HCT116 (cell line): ENCODE results near the gene MIGA1.
"Not testable (repeated sequence)": the region's sequence is repeated elsewhere in the genome, so short reads cannot be mapped to it uniquely, and the experiment has no call there.

Experiments
- EZH2 ChIP-seq: fragments of 200-600 bp; sonication (generic); IDR thresholded peaks from 2 replicates; pipeline ENCODE4 v1.6.1; 2017; ENCODE audit warnings: antibody characterized with exemption, mixed run types
- POLR2A ChIP-seq: IDR thresholded peaks from 2 replicates; pipeline ENCODE4 v1.7.0; 2011; ENCODE audit warnings: borderline replicate concordance; ENCODE audit not compliant: insufficient read depth, insufficient read length; ENCODE audit errors: extremely low read depth
- SP1 ChIP-seq: IDR thresholded peaks from 2 replicates; pipeline ENCODE4 v1.6.1; 2012; ENCODE audit warnings: low read depth
- ZNF274 ChIP-seq: fragments of 200-500 bp; sonication (Bioruptor generic); IDR thresholded peaks from 2 replicates; pipeline ENCODE4 v1.6.1; 2014; ENCODE audit warnings: mild to moderate bottlenecking, low read depth, low read length, inconsistent platforms
- TF ChIP-seq, protein P1 (sequence below), 3 experiments: fragments of 200-600 bp in 1 of 3; sonication (generic) in 1 of 3; IDR thresholded peaks in 2 of 3; conservative IDR thresholded peaks in 1 of 3; 2 replicates each; pipeline ENCODE4 v1.5.1; 2012 to 2017; ENCODE audit warnings: low read depth in 2 of 3, low read length in 2 of 3, antibody characterized with exemption in 1 of 3, borderline replicate concordance in 1 of 3, control low read depth in 1 of 3, mild to moderate bottlenecking in 1 of 3, mixed read lengths in 1 of 3, mixed run types in 1 of 3, moderate library complexity in 1 of 3; ENCODE audit not compliant: insufficient read depth in 1 of 3
- TF ChIP-seq, protein P2 (sequence below): IDR thresholded peaks from 2 replicates; pipeline ENCODE4 v1.6.1; 2012; ENCODE audit warnings: low read depth

DNA sequence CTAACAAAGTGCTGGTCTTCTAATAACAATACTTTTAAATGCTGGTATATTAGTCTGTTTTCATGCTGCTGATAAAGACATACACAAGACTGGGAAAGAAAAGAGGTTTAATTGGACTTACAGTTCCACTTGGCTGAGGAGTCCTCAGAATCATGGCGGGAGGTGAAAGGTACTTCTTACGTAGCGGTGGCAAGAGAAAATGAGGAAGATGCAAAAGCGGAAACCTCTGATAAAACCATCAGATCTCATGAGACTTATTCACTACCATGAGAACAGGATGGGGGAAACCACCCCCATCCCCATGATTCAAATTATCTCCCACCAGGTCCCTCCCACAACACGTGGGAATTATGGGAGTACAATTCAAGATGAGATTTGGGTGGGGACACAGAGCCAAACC lies 139.5 kb downstream of the MIGA1 start:
- TF ChIP-seq, protein P1, sequence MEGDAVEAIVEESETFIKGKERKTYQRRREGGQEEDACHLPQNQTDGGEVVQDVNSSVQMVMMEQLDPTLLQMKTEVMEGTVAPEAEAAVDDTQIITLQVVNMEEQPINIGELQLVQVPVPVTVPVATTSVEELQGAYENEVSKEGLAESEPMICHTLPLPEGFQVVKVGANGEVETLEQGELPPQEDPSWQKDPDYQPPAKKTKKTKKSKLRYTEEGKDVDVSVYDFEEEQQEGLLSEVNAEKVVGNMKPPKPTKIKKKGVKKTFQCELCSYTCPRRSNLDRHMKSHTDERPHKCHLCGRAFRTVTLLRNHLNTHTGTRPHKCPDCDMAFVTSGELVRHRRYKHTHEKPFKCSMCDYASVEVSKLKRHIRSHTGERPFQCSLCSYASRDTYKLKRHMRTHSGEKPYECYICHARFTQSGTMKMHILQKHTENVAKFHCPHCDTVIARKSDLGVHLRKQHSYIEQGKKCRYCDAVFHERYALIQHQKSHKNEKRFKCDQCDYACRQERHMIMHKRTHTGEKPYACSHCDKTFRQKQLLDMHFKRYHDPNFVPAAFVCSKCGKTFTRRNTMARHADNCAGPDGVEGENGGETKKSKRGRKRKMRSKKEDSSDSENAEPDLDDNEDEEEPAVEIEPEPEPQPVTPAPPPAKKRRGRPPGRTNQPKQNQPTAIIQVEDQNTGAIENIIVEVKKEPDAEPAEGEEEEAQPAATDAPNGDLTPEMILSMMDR (IDR thresholded peaks at IDR 0.05 in 2 of 3, conservative IDR thresholded peaks at IDR 0.05 in 1 of 3; ENCODE audit: borderline replicate concordance in 1 of 3, insufficient read depth in 1 of 3, low read depth in 2 of 3, low read length in 2 of 3) = not testable (repeated sequence)
- not testable (repeated sequence) for TF ChIP-seq SP1, ZNF274, EZH2, POLR2A
- TF ChIP-seq, protein P2, sequence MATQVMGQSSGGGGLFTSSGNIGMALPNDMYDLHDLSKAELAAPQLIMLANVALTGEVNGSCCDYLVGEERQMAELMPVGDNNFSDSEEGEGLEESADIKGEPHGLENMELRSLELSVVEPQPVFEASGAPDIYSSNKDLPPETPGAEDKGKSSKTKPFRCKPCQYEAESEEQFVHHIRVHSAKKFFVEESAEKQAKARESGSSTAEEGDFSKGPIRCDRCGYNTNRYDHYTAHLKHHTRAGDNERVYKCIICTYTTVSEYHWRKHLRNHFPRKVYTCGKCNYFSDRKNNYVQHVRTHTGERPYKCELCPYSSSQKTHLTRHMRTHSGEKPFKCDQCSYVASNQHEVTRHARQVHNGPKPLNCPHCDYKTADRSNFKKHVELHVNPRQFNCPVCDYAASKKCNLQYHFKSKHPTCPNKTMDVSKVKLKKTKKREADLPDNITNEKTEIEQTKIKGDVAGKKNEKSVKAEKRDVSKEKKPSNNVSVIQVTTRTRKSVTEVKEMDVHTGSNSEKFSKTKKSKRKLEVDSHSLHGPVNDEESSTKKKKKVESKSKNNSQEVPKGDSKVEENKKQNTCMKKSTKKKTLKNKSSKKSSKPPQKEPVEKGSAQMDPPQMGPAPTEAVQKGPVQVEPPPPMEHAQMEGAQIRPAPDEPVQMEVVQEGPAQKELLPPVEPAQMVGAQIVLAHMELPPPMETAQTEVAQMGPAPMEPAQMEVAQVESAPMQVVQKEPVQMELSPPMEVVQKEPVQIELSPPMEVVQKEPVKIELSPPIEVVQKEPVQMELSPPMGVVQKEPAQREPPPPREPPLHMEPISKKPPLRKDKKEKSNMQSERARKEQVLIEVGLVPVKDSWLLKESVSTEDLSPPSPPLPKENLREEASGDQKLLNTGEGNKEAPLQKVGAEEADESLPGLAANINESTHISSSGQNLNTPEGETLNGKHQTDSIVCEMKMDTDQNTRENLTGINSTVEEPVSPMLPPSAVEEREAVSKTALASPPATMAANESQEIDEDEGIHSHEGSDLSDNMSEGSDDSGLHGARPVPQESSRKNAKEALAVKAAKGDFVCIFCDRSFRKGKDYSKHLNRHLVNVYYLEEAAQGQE = not testable (repeated sequence)
